B cell (primary cell): ENCODE data around the gene SLC39A2.

Experiments
- CTCF ChIP-seq: fragments of 200-600 bp; IDR thresholded peaks from one replicate; pipeline ENCODE4 v1.8.0; 2022; ENCODE audit warnings: antibody characterized with exemption, mild to moderate bottlenecking
- EZH2 ChIP-seq: IDR thresholded peaks from 2 replicates; pipeline ENCODE4 v1.6.1; 2012; ENCODE audit warnings: borderline replicate concordance, low read depth, mild to moderate bottlenecking, moderate library complexity, low read length; ENCODE audit not compliant: insufficient read depth, poor library complexity, severe bottlenecking

GRCh38 chr14:21033133-21033698 lies 34.1 kb downstream of the SLC39A2 start:
- no peak for TF ChIP-seq CTCF
- no peak for TF ChIP-seq EZH2
